ENCODE data around the gene EYS. TPM values are rescaled to one million over a fixed set of nuclear protein-coding genes. Genes with fewer than 3 reads are reported as not detected.

EYS gene
- total and polyA plus RNA-seq, 9 of the 15 experiments (the other 6 are each of a cell fraction or from before 2014, with no cell fraction given): 0.03 to 0.36 (median 0.10) TPM; not detected in 2

DNA sequence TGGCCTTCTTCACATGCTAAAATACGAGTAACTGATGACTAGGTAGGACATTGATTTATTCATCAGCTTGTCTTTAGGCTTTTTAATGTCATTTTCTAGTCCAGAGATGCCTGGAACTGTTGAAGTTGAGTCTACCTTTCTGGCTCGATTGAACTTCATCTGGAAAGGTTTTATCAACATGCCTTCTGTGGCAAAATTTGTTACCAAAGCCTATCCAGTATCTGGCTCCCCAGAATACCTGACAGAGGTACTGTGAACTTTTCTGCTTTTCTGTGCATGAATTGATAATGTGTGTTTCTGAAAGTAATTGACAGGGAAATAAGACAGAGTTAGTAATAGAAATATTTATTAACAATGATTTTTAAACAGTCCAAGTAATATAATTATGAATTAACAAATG, 2000.4 kb downstream of the EYS start:
- H3K9me1 ChIP-seq (ENCODE audit: control insufficient read depth, insufficient read depth, low read length): no peaks in the 10 kb centered on the region
- H3K9me3 ChIP-seq (replicated peaks; ENCODE audit: control insufficient read depth, insufficient read depth, low read depth, low read length): no peaks in the 10 kb centered on the region
- in situ Hi-C loops (cut with MboI) (no loop called here), intact Hi-C loops (cut with micrococcal nuclease) (no loop called here)
- ChIA-PET POLR2A (no interaction called here), CTCF (ENCODE audit: low intra/inter-chr PET ratio) (no interaction called here)
- H3K4me3 ChIP-seq: no peak overlapping the region
- peaks cover 94% of the 10 kb centered on the region for H3K36me3 ChIP-seq (ENCODE audit: control insufficient read depth, insufficient read depth, low read length)
- H3K4me1 ChIP-seq (replicated peaks in 1 of 2; ENCODE audit: control insufficient read depth in 2 of 2, insufficient read depth in 2 of 2, low read length in 2 of 2): no peaks in the 10 kb centered on the region
- H2AFZ ChIP-seq (ENCODE audit: low read depth, low read length): no peak overlapping the region
- H3K4me2 ChIP-seq (ENCODE audit: insufficient read depth, low read length): no peak overlapping the region
- H3K79me2 ChIP-seq (ENCODE audit: control insufficient read depth, insufficient read depth, low read length): no peaks in the 10 kb centered on the region
- ATAC-seq: no peak
- no peaks in the 10 kb centered on the region for H4K20me1 ChIP-seq (replicated peaks; ENCODE audit: control insufficient read depth, insufficient read depth, low read length)
- no peaks in the 10 kb centered on the region for H3K27me3 ChIP-seq (ENCODE audit: control insufficient read depth in 2 of 2, insufficient read depth in 2 of 2, low read length in 2 of 2)
- DNase-seq (ENCODE audit: extremely low read depth in 1 of 4, low spot score in 3 of 4): no peak
- WGBS (ENCODE audit: insufficient coverage, low coverage, missing lambda C conversion rate): 73% methylated on average over 2 of the region's 2 CpGs
- no peak for FAIRE-seq
- no TSS peak for BruUV-seq (replicated peaks)
- TF ChIP-seq ZNF311 (CRISPR knock-in tag; IDR thresholded peaks at IDR 0.05) (no peak), ETV1 (tag; conservative IDR thresholded peaks at IDR 0.05; ENCODE audit: low read depth) (no peak), ESRRA (IDR thresholded peaks at IDR 0.05; ENCODE audit: borderline replicate concordance, low read depth) (no peak), GTF2E2 (tag; IDR thresholded peaks at IDR 0.05) (no peak), KLF6 (CRISPR knock-in tag; IDR thresholded peaks at IDR 0.05; ENCODE audit: borderline replicate concordance) (no peak), RFX1 (IDR thresholded peaks at IDR 0.05) (no peak), ZNF124 (CRISPR knock-in tag; IDR thresholded peaks at IDR 0.05) (no peak), FOXA3 (CRISPR knock-in tag; conservative IDR thresholded peaks at IDR 0.05 in 1 of 2, IDR thresholded peaks at IDR 0.05 in 1 of 2) (no peak), BCOR (IDR thresholded peaks at IDR 0.05) (no peak)
- no peak overlapping the region for H3K9ac ChIP-seq (ENCODE audit: insufficient read depth in 1 of 2, low read depth in 2 of 2, low read length in 2 of 2)
- H3K27ac ChIP-seq (ENCODE audit: extremely low read depth, low read depth, low read length): no peak overlapping the region
